Upper lobe of left lung (tissue), 4 donors: ENCODE data around the gene MUC6.

Experiments
- CTCF ChIP-seq, 6 experiments: fragments of 450-650 bp in 4 of 6; fragments of 200-600 bp in 2 of 6; sonication (generic) in 2 of 6; IDR thresholded peaks; one replicate each; pipeline ENCODE4 v1.5.1; 2016 to 2019; ENCODE audit warnings: antibody characterized with exemption in 6 of 6
- EP300 ChIP-seq, 4 donors: sonication (generic); formaldehyde crosslinking; IDR thresholded peaks; one replicate each; pipeline ENCODE4 v1.5.1; 2017; ENCODE audit warnings: antibody characterized with exemption in 4 of 4, control low read depth in 2 of 4
- POLR2A ChIP-seq, 4 donors: fragments of 450-650 bp; IDR thresholded peaks; one replicate each; pipeline ENCODE4 v1.5.1; 2016 to 2017; ENCODE audit warnings: antibody characterized with exemption in 4 of 4, mild to moderate bottlenecking in 2 of 4

GRCh38 chr11:1005928-1006327 is 30.6 kb downstream of the MUC6 start:
- TF ChIP-seq POLR2A (IDR thresholded peaks at IDR 0.05) (no peak), CTCF (IDR thresholded peaks at IDR 0.05) (no peak), EP300 (IDR thresholded peaks at IDR 0.05) (no peak)
